ENCODE data around the gene NDUFV3.

DNA sequence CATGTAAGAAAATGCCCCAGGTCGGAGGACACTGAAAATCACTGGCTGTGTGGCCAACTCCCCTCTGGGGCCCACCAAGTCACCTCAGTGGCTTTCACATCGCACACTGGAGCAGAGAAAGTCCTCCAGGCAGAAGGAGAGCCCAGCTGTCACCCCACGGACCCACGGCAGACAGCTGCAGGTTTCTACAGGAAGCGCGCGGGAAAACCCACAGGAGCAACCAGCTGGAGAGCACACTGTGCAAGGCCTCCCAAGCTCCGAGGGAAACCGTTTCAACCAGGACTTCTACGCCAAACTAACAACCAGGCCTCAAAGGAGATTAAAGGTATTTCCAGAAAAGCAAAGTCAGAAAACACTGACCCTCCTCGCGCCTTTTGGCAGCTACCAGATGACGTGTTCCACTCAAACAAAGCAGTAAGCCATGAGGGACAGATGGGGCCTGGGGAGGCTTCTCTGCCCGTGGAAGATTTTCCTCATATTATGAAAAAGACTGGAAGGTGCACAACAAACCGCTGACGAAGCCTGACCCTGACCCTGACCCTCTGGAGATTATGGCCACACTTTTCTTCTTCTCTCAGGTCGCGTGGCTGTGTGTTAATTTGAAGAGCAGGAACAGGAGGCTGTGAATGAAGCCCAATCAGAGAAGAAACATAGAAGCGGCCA lies 34.8 kb upstream of the NDUFV3 start:
- TF ChIP-seq, protein P1, sequence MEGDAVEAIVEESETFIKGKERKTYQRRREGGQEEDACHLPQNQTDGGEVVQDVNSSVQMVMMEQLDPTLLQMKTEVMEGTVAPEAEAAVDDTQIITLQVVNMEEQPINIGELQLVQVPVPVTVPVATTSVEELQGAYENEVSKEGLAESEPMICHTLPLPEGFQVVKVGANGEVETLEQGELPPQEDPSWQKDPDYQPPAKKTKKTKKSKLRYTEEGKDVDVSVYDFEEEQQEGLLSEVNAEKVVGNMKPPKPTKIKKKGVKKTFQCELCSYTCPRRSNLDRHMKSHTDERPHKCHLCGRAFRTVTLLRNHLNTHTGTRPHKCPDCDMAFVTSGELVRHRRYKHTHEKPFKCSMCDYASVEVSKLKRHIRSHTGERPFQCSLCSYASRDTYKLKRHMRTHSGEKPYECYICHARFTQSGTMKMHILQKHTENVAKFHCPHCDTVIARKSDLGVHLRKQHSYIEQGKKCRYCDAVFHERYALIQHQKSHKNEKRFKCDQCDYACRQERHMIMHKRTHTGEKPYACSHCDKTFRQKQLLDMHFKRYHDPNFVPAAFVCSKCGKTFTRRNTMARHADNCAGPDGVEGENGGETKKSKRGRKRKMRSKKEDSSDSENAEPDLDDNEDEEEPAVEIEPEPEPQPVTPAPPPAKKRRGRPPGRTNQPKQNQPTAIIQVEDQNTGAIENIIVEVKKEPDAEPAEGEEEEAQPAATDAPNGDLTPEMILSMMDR (conservative IDR thresholded peaks at IDR 0.05; ENCODE audit: low read depth, low read length): no peak
- TF ChIP-seq EZH2 (IDR thresholded peaks at IDR 0.05; ENCODE audit: borderline replicate concordance, low read depth, low read length, poor library complexity, severe bottlenecking): no peak
